WTC11 (cell line): ENCODE results near the gene PCDH9.

Experiments used
- NR2C2 ChIP-seq: sonication (generic); formaldehyde crosslinking; IDR thresholded peaks from 2 replicates; pipeline ENCODE4 v1.8.0; 2022; ENCODE audit warnings: mild to moderate bottlenecking, missing genetic modification reagents
- RELA ChIP-seq: sonication (generic); formaldehyde crosslinking; IDR thresholded peaks from 2 replicates; pipeline ENCODE4 v1.8.1; 2022; ENCODE audit warnings: missing genetic modification reagents, mild to moderate bottlenecking, borderline replicate concordance
- TF ChIP-seq, protein P1 (sequence below): fragments of 200-600 bp; IDR thresholded peaks from 2 replicates; pipeline ENCODE4 v1.8.0; 2022; ENCODE audit warnings: antibody characterized with exemption

DNA sequence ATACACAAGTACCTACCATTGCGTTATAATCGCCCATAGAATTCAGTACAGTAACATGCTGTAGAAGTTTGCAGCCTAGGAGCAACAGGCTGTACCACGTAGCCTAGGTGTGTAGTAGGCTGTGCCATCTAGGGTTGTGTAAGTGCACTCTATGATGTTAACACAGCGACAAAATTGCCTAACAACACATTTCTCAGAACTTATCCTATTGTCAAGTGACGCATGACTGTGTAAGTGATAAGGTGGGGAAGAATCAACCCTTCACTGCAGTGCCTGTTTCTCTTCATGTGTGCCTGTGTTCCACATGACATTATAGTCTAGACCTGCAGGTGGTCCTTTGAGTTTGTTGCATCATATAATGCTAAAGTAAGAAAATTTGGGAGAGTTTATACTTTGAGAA is 94.0 kb downstream of the PCDH9 start:
- TF ChIP-seq RELA, result no peak
- TF ChIP-seq, protein P1, sequence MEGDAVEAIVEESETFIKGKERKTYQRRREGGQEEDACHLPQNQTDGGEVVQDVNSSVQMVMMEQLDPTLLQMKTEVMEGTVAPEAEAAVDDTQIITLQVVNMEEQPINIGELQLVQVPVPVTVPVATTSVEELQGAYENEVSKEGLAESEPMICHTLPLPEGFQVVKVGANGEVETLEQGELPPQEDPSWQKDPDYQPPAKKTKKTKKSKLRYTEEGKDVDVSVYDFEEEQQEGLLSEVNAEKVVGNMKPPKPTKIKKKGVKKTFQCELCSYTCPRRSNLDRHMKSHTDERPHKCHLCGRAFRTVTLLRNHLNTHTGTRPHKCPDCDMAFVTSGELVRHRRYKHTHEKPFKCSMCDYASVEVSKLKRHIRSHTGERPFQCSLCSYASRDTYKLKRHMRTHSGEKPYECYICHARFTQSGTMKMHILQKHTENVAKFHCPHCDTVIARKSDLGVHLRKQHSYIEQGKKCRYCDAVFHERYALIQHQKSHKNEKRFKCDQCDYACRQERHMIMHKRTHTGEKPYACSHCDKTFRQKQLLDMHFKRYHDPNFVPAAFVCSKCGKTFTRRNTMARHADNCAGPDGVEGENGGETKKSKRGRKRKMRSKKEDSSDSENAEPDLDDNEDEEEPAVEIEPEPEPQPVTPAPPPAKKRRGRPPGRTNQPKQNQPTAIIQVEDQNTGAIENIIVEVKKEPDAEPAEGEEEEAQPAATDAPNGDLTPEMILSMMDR, result no peak
- no peak for TF ChIP-seq NR2C2 (CRISPR knock-in tag)
